ENCODE data around the gene ITLN1. TPM values are rescaled to one million over a fixed set of nuclear protein-coding genes. Genes with fewer than 3 reads are reported as not detected.

Gene ITLN1
- polyA plus RNA-seq, 1 donor from 2014 or later: not detected

- H3K9me3 ChIP-seq (ENCODE audit: low read length): no peaks in the 10 kb centered on the region
- H3K9ac ChIP-seq (ENCODE audit: low read length): no peak overlapping the region
- no peak overlapping the region for H2AFZ ChIP-seq (ENCODE audit: low read depth, low read length)
- H3K79me2 ChIP-seq (replicated peaks; ENCODE audit: insufficient read depth, low read length): no peaks in the 10 kb centered on the region
- H3K4me3 ChIP-seq (ENCODE audit: low read length): no peak overlapping the region
- no peaks in the 10 kb centered on the region for H3K27me3 ChIP-seq (ENCODE audit: insufficient read depth, low read depth, low read length)
- H3K4me2 ChIP-seq (ENCODE audit: low read length): no peak overlapping the region
- H3K9me2 ChIP-seq (ENCODE audit: insufficient read depth, low read length): no peaks in the 10 kb centered on the region
- H3F3A ChIP-seq (ENCODE audit: insufficient read depth, low read length, poor library complexity, severe bottlenecking): no peaks in the 10 kb centered on the region
- TF ChIP-seq REST (IDR thresholded peaks at IDR 0.05; ENCODE audit: borderline replicate concordance) (no peak), TAF1 (IDR thresholded peaks at IDR 0.05; ENCODE audit: low read depth) (no peak), POLR2AphosphoS5 (IDR thresholded peaks at IDR 0.05) (no peak), MXI1 (conservative IDR thresholded peaks at IDR 0.05; ENCODE audit: poor library complexity, severe bottlenecking) (no peak), EP300 (conservative IDR thresholded peaks at IDR 0.05; ENCODE audit: poor library complexity, severe bottlenecking) (no peak), RAD21 (conservative IDR thresholded peaks at IDR 0.05) (no peak), CTCF (IDR thresholded peaks at IDR 0.05; ENCODE audit: poor library complexity, severe bottlenecking) (no peak), EZH2 (IDR thresholded peaks at IDR 0.05; ENCODE audit: borderline replicate concordance, insufficient read depth, low read length, poor library complexity, severe bottlenecking) (no peak), SMC3 (conservative IDR thresholded peaks at IDR 0.05; ENCODE audit: poor library complexity) (no peak)
- H3K36me3 ChIP-seq (ENCODE audit: insufficient read depth, low read length): no peaks in the 10 kb centered on the region
- no peaks in the 10 kb centered on the region for H4K20me1 ChIP-seq (ENCODE audit: insufficient read depth)
- no peak overlapping the region for H3K27ac ChIP-seq (ENCODE audit: low read length)
Measured at GRCh38 chr1:160866695-160867260, 18.2 kb downstream of the ITLN1 start.

DNA sequence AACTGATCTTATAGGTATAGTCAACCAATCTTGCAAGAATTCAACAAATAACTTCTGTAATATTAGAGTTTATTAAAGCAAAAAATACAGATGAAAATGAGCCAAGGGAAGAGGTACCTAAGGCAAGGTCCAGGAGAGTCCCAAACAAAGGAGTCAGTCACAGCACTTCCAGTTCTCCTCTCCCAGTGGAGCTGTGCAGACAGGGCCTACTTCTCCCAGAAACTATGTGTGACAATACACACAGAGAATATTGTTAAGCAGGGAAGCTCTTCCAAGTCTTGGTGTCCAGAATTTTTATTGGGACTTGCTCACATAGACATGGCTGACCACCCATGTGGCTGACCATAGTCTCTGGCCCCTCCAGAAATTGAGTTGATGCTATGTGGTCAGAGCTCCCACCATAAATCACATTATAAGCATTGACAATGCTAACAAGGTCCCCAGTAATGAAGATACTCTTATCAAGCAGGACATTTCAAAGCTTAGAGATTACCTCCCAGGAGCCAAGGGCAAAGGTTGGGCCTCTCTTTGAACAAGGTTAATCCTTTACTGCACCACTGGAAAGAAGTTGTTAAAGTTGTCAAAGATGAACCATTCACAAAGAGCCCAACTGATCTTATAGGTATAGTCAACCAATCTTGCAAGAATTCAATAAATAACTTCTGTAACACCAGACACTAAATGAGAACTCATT, 18.8 kb downstream of the ITLN1 start:
- Histone ChIP-seq H3K27me3 (ENCODE audit: insufficient read depth, low read depth, low read length) (no peaks in the 10 kb centered on the region), H2AFZ (ENCODE audit: low read depth, low read length) (no peak overlapping the region), H3K36me3 (ENCODE audit: insufficient read depth, low read length) (no peaks in the 10 kb centered on the region), H3K4me2 (ENCODE audit: low read length) (no peak overlapping the region), H3F3A (ENCODE audit: insufficient read depth, low read length, poor library complexity, severe bottlenecking) (no peaks in the 10 kb centered on the region), H4K20me1 (ENCODE audit: insufficient read depth) (no peaks in the 10 kb centered on the region), H3K79me2 (replicated peaks; ENCODE audit: insufficient read depth, low read length) (no peaks in the 10 kb centered on the region), H3K27ac (ENCODE audit: low read length) (no peak overlapping the region), H3K9ac (ENCODE audit: low read length) (no peak overlapping the region), H3K9me3 (ENCODE audit: low read length) (no peaks in the 10 kb centered on the region), H3K4me3 (ENCODE audit: low read length) (no peak overlapping the region), H3K9me2 (ENCODE audit: insufficient read depth, low read length) (no peaks in the 10 kb centered on the region)
- TF ChIP-seq TAF1 (IDR thresholded peaks at IDR 0.05; ENCODE audit: low read depth) (no peak), RAD21 (conservative IDR thresholded peaks at IDR 0.05) (no peak), CTCF (IDR thresholded peaks at IDR 0.05; ENCODE audit: poor library complexity, severe bottlenecking) (no peak), REST (IDR thresholded peaks at IDR 0.05; ENCODE audit: borderline replicate concordance) (no peak), EZH2 (IDR thresholded peaks at IDR 0.05; ENCODE audit: borderline replicate concordance, insufficient read depth, low read length, poor library complexity, severe bottlenecking) (no peak), POLR2AphosphoS5 (IDR thresholded peaks at IDR 0.05) (no peak), EP300 (conservative IDR thresholded peaks at IDR 0.05; ENCODE audit: poor library complexity, severe bottlenecking) (no peak), MXI1 (conservative IDR thresholded peaks at IDR 0.05; ENCODE audit: poor library complexity, severe bottlenecking) (no peak), SMC3 (conservative IDR thresholded peaks at IDR 0.05; ENCODE audit: poor library complexity) (no peak)
